K562 (cell line): ENCODE data around the gene SLC2A8. TPM values are rescaled to one million over a fixed set of nuclear protein-coding genes. Genes with fewer than 3 reads are reported as not detected.
A peak's percentile ranks its signal among the peaks of the same experiment; 100 is the strongest.

ENCODE experiments used
- ATAC-seq: fragments of 200-7000 bp; cut with Tn5 transposase; 3 replicates; pipeline ENCODE4 v1.9.1; 2020; ENCODE audit warnings: moderate library complexity
- BruUV-seq: library from RNA; stranded (reverse); fragments of 400-500 nt; replicated peaks from 2 replicates; lab custom pipeline; 2021; lab: Mats Ljungman, UMichigan
- CTCF ChIA-PET: fragments of 300-600 bp; formaldehyde crosslinking; extraction: SDS; loops from one replicate; lab custom pipeline; 2021; ENCODE audit warnings: low intra/inter-chr PET ratio; lab: Yijun Ruan, JAX
- POLR2A ChIA-PET: fragments of 300-600, 350-650 bp; sonication (Branson Sonifier 250); formaldehyde crosslinking; extraction: SDS; loops from one replicate; lab custom pipeline; 2021; ENCODE audit warnings: antibody characterized with exemption, inconsistent platforms; lab: Yijun Ruan, JAX
- DNase-seq, 4 experiments: peaks; one replicate each; pipeline versions ENCODE4 v3.0.0 to v3.0.0-alpha.2; 2011 to 2018; ENCODE audit warnings: low spot score in 3 of 4, mixed read lengths in 3 of 4; ENCODE audit errors: extremely low read depth in 1 of 4
- FAIRE-seq: peaks from 2 replicates; lab custom pipeline; 2011; peaks lifted over from hg19 to GRCh38; lab: Jason Lieb, UNC
- H2AFZ ChIP-seq: 2 replicates; pipeline ENCODE4 v1.6.0; 2011; ENCODE audit warnings: low read depth, low read length, control low read depth, inconsistent platforms
- H3K27ac ChIP-seq: fragments of 200-600 bp; 3 replicates; pipeline ENCODE4 v1.8.0; 2011; ENCODE audit warnings: low read depth, mild to moderate bottlenecking, control low read depth, inconsistent platforms, low read length, moderate library complexity, mixed read lengths; ENCODE audit errors: extremely low read depth
- H3K27me3 ChIP-seq, 2 experiments: fragments of 300-600 bp in 1 of 2; 2 replicates in 1 of 2; 3 replicates in 1 of 2; pipeline versions ENCODE4 v1.6.0 to v1.8.0; 2011; ENCODE audit warnings: inconsistent platforms in 2 of 2, low read length in 2 of 2, mild to moderate bottlenecking in 1 of 2, mixed read lengths in 1 of 2, moderate library complexity in 1 of 2; ENCODE audit not compliant: control insufficient read depth in 2 of 2, insufficient read depth in 2 of 2
- H3K36me3 ChIP-seq: fragments of 300-600 bp; 3 replicates; pipeline ENCODE4 v1.8.0; 2011; ENCODE audit warnings: mild to moderate bottlenecking, low read length, inconsistent platforms; ENCODE audit not compliant: control insufficient read depth, insufficient read depth
- H3K4me1 ChIP-seq, 2 experiments: fragments of 200-600 bp in 1 of 2; replicated peaks in 1 of 2; 2 replicates in 1 of 2; 3 replicates in 1 of 2; pipeline versions ENCODE4 v1.5.1 to v1.8.0; 2011; ENCODE audit warnings: inconsistent platforms in 2 of 2, low read length in 2 of 2, mild to moderate bottlenecking in 1 of 2, mixed read lengths in 1 of 2, moderate library complexity in 1 of 2; ENCODE audit not compliant: control insufficient read depth in 2 of 2, insufficient read depth in 2 of 2
- H3K4me2 ChIP-seq: 2 replicates; pipeline ENCODE4 v1.6.1; 2011; ENCODE audit warnings: low read length, control low read depth, inconsistent platforms, mixed read lengths; ENCODE audit not compliant: insufficient read depth
- H3K4me3 ChIP-seq: fragments of 200-600 bp; sonication (generic), shearing (Covaris generic); 2 replicates; pipeline ENCODE4 v1.5.1; 2016; ENCODE audit warnings: control low read depth, inconsistent platforms
- H3K79me2 ChIP-seq: fragments of 200-600 bp; 3 replicates; pipeline ENCODE4 v1.8.0; 2011; ENCODE audit warnings: low read length, inconsistent platforms; ENCODE audit not compliant: control insufficient read depth, insufficient read depth
- H3K9ac ChIP-seq, 2 experiments: 2 replicates each; pipeline versions ENCODE4 v1.6.0 to v1.6.1; 2011; ENCODE audit warnings: low read depth in 2 of 2, low read length in 2 of 2, control low read depth in 1 of 2, inconsistent platforms in 1 of 2, mild to moderate bottlenecking in 1 of 2, mixed read lengths in 1 of 2; ENCODE audit not compliant: insufficient read depth in 1 of 2
- H3K9me1 ChIP-seq: one replicate; pipeline ENCODE4 v1.6.0; 2011; ENCODE audit warnings: inconsistent platforms, mild to moderate bottlenecking, low read length, moderate library complexity; ENCODE audit not compliant: control insufficient read depth, insufficient read depth
- H3K9me3 ChIP-seq: replicated peaks from 2 replicates; pipeline ENCODE4 v1.5.1; 2011; ENCODE audit warnings: low read depth, low read length, inconsistent platforms; ENCODE audit not compliant: control insufficient read depth, insufficient read depth
- H4K20me1 ChIP-seq: replicated peaks from 2 replicates; pipeline ENCODE4 v1.6.1; 2011; ENCODE audit warnings: low read length, inconsistent platforms, mixed read lengths; ENCODE audit not compliant: control insufficient read depth, insufficient read depth
- HMG20A ChIP-seq: fragments of 450-650 bp; formaldehyde crosslinking; conservative IDR thresholded peaks from 2 replicates; pipeline ENCODE4 v1.4.0; 2020; ENCODE audit warnings: mild to moderate bottlenecking, mixed read lengths
- HMGN3 ChIP-seq: IDR thresholded peaks from 2 replicates; pipeline ENCODE4 v1.6.1; 2011; ENCODE audit warnings: borderline replicate concordance, low read depth, mild to moderate bottlenecking, mixed read lengths, low read length; ENCODE audit not compliant: insufficient read length; ENCODE audit errors: extremely low read depth
- POLR2AphosphoS2 ChIP-seq: IDR thresholded peaks from 2 replicates; pipeline ENCODE4 v1.6.1; 2012; ENCODE audit warnings: low read length, improper control_type of control experiment
- SMARCA5 ChIP-seq: fragments of 450-650 bp; IDR thresholded peaks from 2 replicates; pipeline ENCODE4 v1.6.1; 2016
- SP1 ChIP-seq: sonication (generic); formaldehyde crosslinking; IDR thresholded peaks from 2 replicates; pipeline ENCODE4 v1.8.1; 2022; ENCODE audit warnings: mild to moderate bottlenecking, missing genetic modification reagents
- SRF ChIP-seq, 2 experiments: fragments of 250-450, 450-650 bp in 1 of 2; sonication (Bioruptor Pico) in 1 of 2; sonication (generic) in 1 of 2; formaldehyde crosslinking; IDR thresholded peaks; 2 replicates each; pipeline versions ENCODE4 v1.5.0 to v1.5.1; 2020 to 2022; ENCODE audit warnings: mild to moderate bottlenecking in 1 of 2, missing genetic modification reagents in 1 of 2
- SRSF3 ChIP-seq: fragments of 200-400 bp; formaldehyde crosslinking; IDR thresholded peaks from 2 replicates; pipeline ENCODE4 v1.6.1; 2016; ENCODE audit warnings: mild to moderate bottlenecking, low read length, moderate library complexity; ENCODE audit not compliant: insufficient read depth
- TCF3 ChIP-seq: sonication (generic); formaldehyde crosslinking; IDR thresholded peaks from 2 replicates; pipeline ENCODE4 v1.4.0; 2020; ENCODE audit warnings: mild to moderate bottlenecking, missing genetic modification reagents
- TGIF2 ChIP-seq: sonication (generic); formaldehyde crosslinking; IDR thresholded peaks from 2 replicates; pipeline ENCODE4 v1.8.1; 2022; ENCODE audit warnings: mild to moderate bottlenecking, missing genetic modification reagents, moderate library complexity
- ZC3H4 ChIP-seq: sonication (generic); formaldehyde crosslinking; IDR thresholded peaks from 2 replicates; pipeline ENCODE4 v1.9.0; 2021; ENCODE audit warnings: missing genetic modification reagents, borderline replicate concordance
- ZNF140 ChIP-seq: fragments of 250-450 bp; sonication (Bioruptor Pico); IDR thresholded peaks from 2 replicates; pipeline ENCODE4 v1.8.0; 2021; ENCODE audit warnings: moderate library complexity, mild to moderate bottlenecking, inconsistent platforms
- ZNF224 ChIP-seq: sonication (generic); formaldehyde crosslinking; IDR thresholded peaks from 2 replicates; pipeline ENCODE4 v1.8.0; 2022; ENCODE audit warnings: mild to moderate bottlenecking, missing genetic modification reagents
- ZNF398 ChIP-seq: fragments of 250-450 bp; sonication (Bioruptor Pico); IDR thresholded peaks from 2 replicates; pipeline ENCODE4 v1.8.0; 2021; ENCODE audit warnings: moderate library complexity, mild to moderate bottlenecking, inconsistent platforms
- WGBS: fragments of 100-300 bp; shearing (Covaris generic); methylation state at CpG from one replicate; pipeline ENCODE4 v1.1.6; 2016; ENCODE audit warnings: low coverage, mixed read lengths; ENCODE audit not compliant: insufficient coverage; ENCODE audit errors: missing lambda C conversion rate; 5-methylcytosine and 5-hydroxymethylcytosine counted together
- in situ Hi-C: fragments of 300-500 bp; cut with MboI; formaldehyde crosslinking; loops from 4 replicates; pipeline ENCODE4 v1.15.0; 2018; ENCODE audit warnings: inconsistent platforms, mixed read lengths
- intact Hi-C: fragments of 100-400 bp; cut with micrococcal nuclease; formaldehyde crosslinking; loops from 2 replicates; pipeline ENCODE4 v1.14.2; 2022
- polyA plus RNA-seq, 8 experiments: library from polyadenylated mRNA; depleted of rRNA in 4 of 8; stranded (reverse) in 5 of 8; unstranded in 3 of 8; fragments of >200 nt; fragmentation: Nextera tagmentation in 2 of 8; fragmentation: Illumina TruSeq in 1 of 8; extraction: Ambion mirVana in 2 of 8; extraction: Trizol in 1 of 8; gene quantifications; 2 replicates each; pipeline versions ENCODE4 v1.2.1 to v1.2.3, GENCODE V29; 2011 to 2014; ENCODE audit warnings: inconsistent platforms in 1 of 8, missing spikeins in 1 of 8
- total RNA-seq, 7 experiments: library from RNA; depleted of rRNA in 6 of 7; stranded (reverse); fragments of >200 nt in 6 of 7; fragmentation: Illumina TruSeq in 2 of 7; extraction: Trizol in 2 of 7; gene quantifications; 2 replicates each; pipeline versions ENCODE4 v1.2.1 to v1.2.3, GENCODE V29; 2011 to 2021; ENCODE audit warnings: low replicate concordance in 1 of 7
- TF ChIP-seq, protein P1 (sequence below): fragments of 450-650 bp; IDR thresholded peaks from 2 replicates; pipeline ENCODE4 v1.6.1; 2014; ENCODE audit warnings: low read depth, mild to moderate bottlenecking, moderate library complexity, borderline replicate concordance
- TF ChIP-seq, protein P2 (sequence below): fragments of 450-650 bp; conservative IDR thresholded peaks from 2 replicates; pipeline ENCODE4 v1.6.1; 2016; ENCODE audit warnings: missing genetic modification characterization, low read depth, mild to moderate bottlenecking, control low read depth, missing compliant biosample characterization

Gene SLC2A8
- total and polyA plus RNA-seq, 9 of the 15 experiments (the other 6 are each of a cell fraction or from before 2014, with no cell fraction given) = 0.13 to 12.9 (median 5.2) TPM

DNA sequence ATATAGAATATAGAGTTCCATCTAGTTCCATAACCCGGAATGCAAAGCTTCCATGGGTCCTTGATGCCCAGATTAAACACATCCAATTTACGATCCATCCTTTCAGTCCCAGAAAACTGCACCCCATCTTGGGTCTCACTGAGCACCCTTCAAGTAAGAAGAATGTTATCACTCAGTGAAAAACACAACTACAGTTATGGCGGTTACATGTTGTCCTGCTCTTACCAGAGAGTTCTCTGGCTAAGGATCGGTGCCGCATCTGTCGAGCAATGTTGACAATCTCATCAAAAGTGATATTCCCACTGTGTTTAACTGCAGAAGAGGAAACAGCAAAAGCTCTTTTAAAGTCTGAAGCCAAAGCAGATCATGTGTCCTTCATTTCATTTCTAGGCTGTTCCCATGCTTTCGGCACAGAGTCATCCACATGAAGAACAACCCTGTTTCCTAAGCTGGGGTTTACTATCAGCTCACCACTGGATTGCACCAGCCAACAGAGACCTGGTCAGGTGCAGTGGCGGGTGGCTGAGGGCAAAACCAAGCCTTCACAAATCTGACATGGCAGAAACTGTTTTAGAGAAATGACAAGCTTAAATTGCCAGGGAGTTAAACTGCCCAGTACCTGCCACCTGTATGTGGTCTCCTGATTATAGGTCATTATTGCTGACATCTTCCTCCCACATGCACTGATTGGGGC is 51.3 kb downstream of the SLC2A8 start:
- BruUV-seq = no TSS peak
- FAIRE-seq = no peak
- Histone ChIP-seq H4K20me1 (peaks cover 35% of the 10 kb centered on the region), H3K9ac (peak overlapping the region; percentile 94 to 97), H3K4me2 (peak overlapping the region; percentile 100), H3K9me1 (no peaks in the 10 kb centered on the region), H3K79me2 (peaks cover 61% of the 10 kb centered on the region), H3K36me3 (peaks cover 73% of the 10 kb centered on the region), H3K27me3 (no peaks in the 10 kb centered on the region), H3K4me3 (peak overlapping the region; percentile 78; the same call in 1 of the 2 replicates), H3K9me3 (peaks cover 12% of the 10 kb centered on the region), H2AFZ (no peak overlapping the region), H3K4me1 (peaks cover 18 to 19% of the 10 kb centered on the region in 2 experiments; a peak in 4 of 5 replicates), H3K27ac (peak overlapping the region; percentile 82; the same call in 2 of the 3 replicates)
- DNase-seq = no peak
- in situ Hi-C loops (no loop called here), intact Hi-C loops (no loop called here)
- no peak for ATAC-seq
- 73% methylated on average over 8 of the region's 8 CpGs for WGBS
- CTCF ChIA-PET = no interaction called here
- POLR2A ChIA-PET = interaction anchor here (0.5 to 5.5 kb wide), 6 partner anchors 16 to 444 kb away, joined by 3 to 30 read pairs (median 3); partner anchors contain the start of gene ZNF79
- TF ChIP-seq ZNF140 (no peak), SMARCA5 (no peak), TGIF2 (no peak), POLR2AphosphoS2 (0 out of 2 replicates have a peak, but pooled peaks have one; percentile 20), ZC3H4 (CRISPR knock-in tag) (no peak), ZNF224 (no peak), SP1 (CRISPR knock-in tag) (no peak), SRF (CRISPR knock-in tag; IDR thresholded peaks at IDR 0.05) (no peak), ZNF398 (no peak), HMGN3 (no peak), SRSF3 (no peak), HMG20A (no peak), TCF3 (CRISPR knock-in tag) (no peak)
- TF ChIP-seq, protein P1, sequence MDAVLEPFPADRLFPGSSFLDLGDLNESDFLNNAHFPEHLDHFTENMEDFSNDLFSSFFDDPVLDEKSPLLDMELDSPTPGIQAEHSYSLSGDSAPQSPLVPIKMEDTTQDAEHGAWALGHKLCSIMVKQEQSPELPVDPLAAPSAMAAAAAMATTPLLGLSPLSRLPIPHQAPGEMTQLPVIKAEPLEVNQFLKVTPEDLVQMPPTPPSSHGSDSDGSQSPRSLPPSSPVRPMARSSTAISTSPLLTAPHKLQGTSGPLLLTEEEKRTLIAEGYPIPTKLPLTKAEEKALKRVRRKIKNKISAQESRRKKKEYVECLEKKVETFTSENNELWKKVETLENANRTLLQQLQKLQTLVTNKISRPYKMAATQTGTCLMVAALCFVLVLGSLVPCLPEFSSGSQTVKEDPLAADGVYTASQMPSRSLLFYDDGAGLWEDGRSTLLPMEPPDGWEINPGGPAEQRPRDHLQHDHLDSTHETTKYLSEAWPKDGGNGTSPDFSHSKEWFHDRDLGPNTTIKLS = no peak
- TF ChIP-seq, protein P2, sequence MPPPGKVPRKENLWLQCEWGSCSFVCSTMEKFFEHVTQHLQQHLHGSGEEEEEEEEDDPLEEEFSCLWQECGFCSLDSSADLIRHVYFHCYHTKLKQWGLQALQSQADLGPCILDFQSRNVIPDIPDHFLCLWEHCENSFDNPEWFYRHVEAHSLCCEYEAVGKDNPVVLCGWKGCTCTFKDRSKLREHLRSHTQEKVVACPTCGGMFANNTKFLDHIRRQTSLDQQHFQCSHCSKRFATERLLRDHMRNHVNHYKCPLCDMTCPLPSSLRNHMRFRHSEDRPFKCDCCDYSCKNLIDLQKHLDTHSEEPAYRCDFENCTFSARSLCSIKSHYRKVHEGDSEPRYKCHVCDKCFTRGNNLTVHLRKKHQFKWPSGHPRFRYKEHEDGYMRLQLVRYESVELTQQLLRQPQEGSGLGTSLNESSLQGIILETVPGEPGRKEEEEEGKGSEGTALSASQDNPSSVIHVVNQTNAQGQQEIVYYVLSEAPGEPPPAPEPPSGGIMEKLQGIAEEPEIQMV (tag) = no peak
